Mesothelial cell of epicardium (in vitro differentiated cells): ENCODE data around the gene SLC26A9. TPM values are rescaled to one million over a fixed set of nuclear protein-coding genes. Genes with fewer than 3 reads are reported as not detected.

ENCODE experiments used
- DNase-seq, 2 experiments: peaks; one replicate each; pipeline ENCODE4 v3.0.0; 2021; ENCODE audit warnings: low spot score in 2 of 2; ENCODE audit not compliant: unreplicated experiment in 2 of 2
- H3K27ac Mint-ChIP-seq: 2 replicates; pipeline ENCODE4 v1.8.0; 2021; ENCODE audit warnings: mixed read lengths
- H3K27me3 Mint-ChIP-seq: 2 replicates; pipeline ENCODE4 v1.8.0; 2021; ENCODE audit warnings: low read depth, mixed read lengths
- H3K36me3 Mint-ChIP-seq: 2 replicates; pipeline ENCODE4 v1.8.0; 2021; ENCODE audit warnings: mixed read lengths
- H3K4me1 Mint-ChIP-seq: 2 replicates; pipeline ENCODE4 v1.8.0; 2021; ENCODE audit warnings: mixed read lengths
- H3K4me3 Mint-ChIP-seq: 2 replicates; pipeline ENCODE4 v1.8.0; 2021; ENCODE audit warnings: mild to moderate bottlenecking, moderate library complexity, mixed read lengths
- H3K9me3 Mint-ChIP-seq: 2 replicates; pipeline ENCODE4 v1.8.0; 2021; ENCODE audit warnings: mixed read lengths
- total RNA-seq: library from RNA; stranded (reverse); gene quantifications from 3 replicates; pipeline ENCODE4 v1.2.1, GENCODE V29; 2021
- TF ChIP-seq, protein P1 (sequence below): fragments of 200-600 bp; sonication (generic); IDR thresholded peaks from one replicate; pipeline ENCODE4 v1.5.0; 2021; ENCODE audit warnings: antibody characterized with exemption; ENCODE audit not compliant: unreplicated experiment

Gene SLC26A9
- total RNA-seq, 1 donor from 2014 or later = not detected

DNA sequence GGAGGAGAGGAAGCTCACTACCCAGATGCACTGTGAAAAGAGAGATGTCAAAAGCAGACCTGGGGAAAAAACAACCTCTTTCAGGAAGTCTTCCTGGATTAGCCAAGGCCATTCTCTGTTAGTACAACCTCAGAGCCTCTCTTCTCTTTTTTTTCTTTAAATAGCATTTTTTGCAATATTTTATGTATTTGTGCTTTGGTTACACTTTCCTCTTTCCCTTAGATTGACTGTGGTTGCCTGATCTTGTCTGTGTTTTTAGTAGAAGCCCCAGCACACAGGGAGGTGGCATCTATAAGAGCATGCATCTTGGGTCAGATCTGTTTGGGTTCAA, 18.8 kb downstream of the SLC26A9 start:
- no peaks in the 10 kb centered on the region for H3K9me3 Mint-ChIP-seq
- DNase-seq = no peak
- H3K36me3 Mint-ChIP-seq = no peaks in the 10 kb centered on the region
- no peak overlapping the region for H3K4me3 Mint-ChIP-seq
- peaks cover 5% of the 10 kb centered on the region for H3K27me3 Mint-ChIP-seq
- no peak overlapping the region for H3K27ac Mint-ChIP-seq
- TF ChIP-seq, protein P1, sequence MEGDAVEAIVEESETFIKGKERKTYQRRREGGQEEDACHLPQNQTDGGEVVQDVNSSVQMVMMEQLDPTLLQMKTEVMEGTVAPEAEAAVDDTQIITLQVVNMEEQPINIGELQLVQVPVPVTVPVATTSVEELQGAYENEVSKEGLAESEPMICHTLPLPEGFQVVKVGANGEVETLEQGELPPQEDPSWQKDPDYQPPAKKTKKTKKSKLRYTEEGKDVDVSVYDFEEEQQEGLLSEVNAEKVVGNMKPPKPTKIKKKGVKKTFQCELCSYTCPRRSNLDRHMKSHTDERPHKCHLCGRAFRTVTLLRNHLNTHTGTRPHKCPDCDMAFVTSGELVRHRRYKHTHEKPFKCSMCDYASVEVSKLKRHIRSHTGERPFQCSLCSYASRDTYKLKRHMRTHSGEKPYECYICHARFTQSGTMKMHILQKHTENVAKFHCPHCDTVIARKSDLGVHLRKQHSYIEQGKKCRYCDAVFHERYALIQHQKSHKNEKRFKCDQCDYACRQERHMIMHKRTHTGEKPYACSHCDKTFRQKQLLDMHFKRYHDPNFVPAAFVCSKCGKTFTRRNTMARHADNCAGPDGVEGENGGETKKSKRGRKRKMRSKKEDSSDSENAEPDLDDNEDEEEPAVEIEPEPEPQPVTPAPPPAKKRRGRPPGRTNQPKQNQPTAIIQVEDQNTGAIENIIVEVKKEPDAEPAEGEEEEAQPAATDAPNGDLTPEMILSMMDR = no peak
- peaks cover 7% of the 10 kb centered on the region for H3K4me1 Mint-ChIP-seq

DNA sequence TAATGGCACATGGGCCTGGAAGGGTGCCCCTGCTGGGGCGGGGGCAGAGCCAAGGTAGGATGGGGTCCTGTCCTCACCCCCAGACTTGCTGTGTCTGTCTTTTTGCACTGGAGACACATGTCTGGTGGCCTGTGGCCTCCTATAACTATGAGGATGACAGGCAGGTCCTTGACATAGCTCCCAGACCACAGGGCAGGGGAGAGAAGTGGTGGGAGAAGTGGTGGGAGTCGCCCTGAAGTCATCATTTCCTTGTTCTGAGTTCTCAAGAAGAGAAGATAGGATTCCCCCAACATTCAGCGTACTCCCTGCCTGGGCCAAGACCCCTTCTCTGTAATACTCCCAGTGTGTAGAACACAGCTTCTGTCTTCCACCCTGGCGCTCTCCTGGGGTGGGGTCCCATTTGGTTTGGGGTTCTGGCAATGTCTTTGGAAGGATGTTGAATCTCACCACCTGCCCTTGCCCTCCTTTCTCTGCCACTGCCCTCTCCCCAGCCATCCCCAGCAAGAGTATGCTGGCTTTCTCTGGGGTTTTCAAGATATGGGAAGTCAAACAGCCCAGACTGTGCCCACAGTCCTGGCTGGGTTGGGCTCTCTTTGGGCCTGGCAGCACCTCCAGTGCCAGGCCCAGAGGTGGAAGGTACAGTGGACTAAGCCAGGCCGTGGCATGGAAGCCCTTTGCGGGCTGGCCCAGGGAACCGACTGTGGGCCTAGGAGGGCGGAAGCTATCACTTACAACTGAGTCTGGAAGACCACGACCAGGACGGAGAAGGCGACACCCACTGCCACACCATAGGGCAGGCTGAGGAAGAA, 19.4 kb downstream of the SLC26A9 start:
- no peak for DNase-seq
- H3K9me3 Mint-ChIP-seq = no peaks in the 10 kb centered on the region

DNA sequence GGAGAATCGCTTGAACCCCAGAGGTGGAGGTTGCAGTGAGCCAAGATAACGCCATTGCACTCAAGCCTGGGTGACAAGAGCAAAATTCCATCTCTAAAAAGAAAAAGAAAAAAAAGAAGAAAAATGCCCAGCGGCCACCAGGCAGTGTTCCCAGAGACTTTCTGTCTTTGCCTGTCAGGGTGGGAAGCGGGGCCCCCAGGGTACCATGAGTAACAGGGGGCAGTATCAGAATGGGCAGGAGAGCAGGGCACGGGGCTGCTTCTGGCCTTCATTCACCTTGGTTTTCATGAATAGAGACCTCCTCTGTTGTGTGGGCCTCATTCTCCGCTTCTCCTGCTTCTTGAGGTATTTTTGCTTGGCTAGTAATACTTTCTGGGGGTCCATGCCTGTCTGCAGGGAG, 20.4 kb downstream of the SLC26A9 start:
- no peak for DNase-seq

More for the DNA sequence above, 19.4 kb downstream of the SLC26A9 start:
- Mint-ChIP-seq H3K36me3 (no peaks in the 10 kb centered on the region), H3K27me3 (peaks cover 5% of the 10 kb centered on the region), H3K4me1 (peaks cover 7% of the 10 kb centered on the region), H3K27ac (no peak overlapping the region), H3K4me3 (no peak overlapping the region)
- TF ChIP-seq, protein P1 = no peak

GRCh38 chr1:205922314-205922713, 20.9 kb downstream of the SLC26A9 start:
- Mint-ChIP-seq H3K4me3 (no peak overlapping the region), H3K27ac (no peak overlapping the region), H3K9me3 (no peaks in the 10 kb centered on the region), H3K36me3 (no peaks in the 10 kb centered on the region), H3K4me1 (no peaks in the 10 kb centered on the region), H3K27me3 (peaks cover 5% of the 10 kb centered on the region)
- TF ChIP-seq, protein P1 = no peak
- peak in 1 of 2 experiments; percentile 7 for DNase-seq

More for the DNA sequence above, 20.4 kb downstream of the SLC26A9 start:
- Mint-ChIP-seq H3K36me3 (no peaks in the 10 kb centered on the region), H3K27ac (no peak overlapping the region), H3K27me3 (peaks cover 5% of the 10 kb centered on the region), H3K4me1 (no peaks in the 10 kb centered on the region), H3K4me3 (no peak overlapping the region), H3K9me3 (no peaks in the 10 kb centered on the region)
- TF ChIP-seq, protein P1 = no peak

DNA sequence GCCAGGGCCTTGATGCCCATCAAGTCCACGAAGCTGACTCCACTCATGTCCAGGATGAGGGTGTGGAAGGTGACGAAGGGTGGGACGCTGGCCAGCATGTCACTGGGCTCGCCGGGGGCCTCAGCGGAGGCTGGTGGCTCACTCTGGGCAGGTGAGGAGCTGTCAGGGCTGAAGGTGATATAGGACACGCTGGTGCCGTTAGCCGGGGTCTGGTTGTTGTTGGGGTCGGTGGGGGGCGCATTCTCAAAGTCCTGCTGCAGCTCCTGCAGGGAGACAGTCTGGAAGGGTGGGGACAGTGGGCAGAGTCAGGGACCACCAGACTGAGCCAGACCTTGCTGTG, 21.7 kb downstream of the SLC26A9 start:
- TF ChIP-seq, protein P1 = no peak
- Mint-ChIP-seq H3K4me3 (no peak overlapping the region), H3K4me1 (no peaks in the 10 kb centered on the region), H3K36me3 (no peaks in the 10 kb centered on the region), H3K27me3 (peaks cover 2% of the 10 kb centered on the region), H3K9me3 (no peaks in the 10 kb centered on the region), H3K27ac (no peak overlapping the region)
- DNase-seq = peak in 1 of 2 experiments; percentile 21
